MCF 10A (cell line): Measurements from ENCODE around the gene RPTOR. TPM values are rescaled to one million over a fixed set of nuclear protein-coding genes. Genes with fewer than 3 reads are reported as not detected.

Source experiments
- BruUV-seq: library from RNA; stranded (reverse); fragments of 400-500 nt; replicated peaks from 2 replicates; lab custom pipeline; 2021; lab: Mats Ljungman, UMichigan
- CTCF ChIA-PET: fragments of 300-600 bp; sonication (Branson Sonifier 250); formaldehyde crosslinking; extraction: SDS; loops from one replicate; lab custom pipeline; 2021; ENCODE audit warnings: antibody characterized with exemption, inconsistent platforms; lab: Yijun Ruan, JAX
- POLR2A ChIA-PET: fragments of 300-600, 350-650 bp; sonication (Branson Sonifier 250); formaldehyde crosslinking; extraction: SDS; loops from one replicate; lab custom pipeline; 2020; ENCODE audit warnings: antibody characterized with exemption, inconsistent platforms; lab: Yijun Ruan, JAX
- DNase-seq: peaks from one replicate; pipeline ENCODE4 v3.0.0-alpha.2; 2018; ENCODE audit not compliant: unreplicated experiment
- H3K27ac Mint-ChIP-seq: one replicate; pipeline ENCODE4 v1.8.0; 2022; ENCODE audit warnings: mild to moderate bottlenecking, low read depth, mixed read lengths; ENCODE audit not compliant: unreplicated experiment
- H3K27me3 Mint-ChIP-seq: one replicate; pipeline ENCODE4 v1.8.0; 2022; ENCODE audit warnings: mixed read lengths; ENCODE audit not compliant: insufficient read depth, unreplicated experiment
- H3K36me3 Mint-ChIP-seq: one replicate; pipeline ENCODE4 v1.8.0; 2022; ENCODE audit warnings: mild to moderate bottlenecking, moderate library complexity, mixed read lengths; ENCODE audit not compliant: insufficient read depth, unreplicated experiment
- H3K4me1 Mint-ChIP-seq: one replicate; pipeline ENCODE4 v1.8.0; 2022; ENCODE audit warnings: mixed read lengths; ENCODE audit not compliant: insufficient read depth, unreplicated experiment
- H3K4me3 Mint-ChIP-seq: one replicate; pipeline ENCODE4 v1.8.0; 2022; ENCODE audit warnings: mild to moderate bottlenecking, moderate library complexity, mixed read lengths; ENCODE audit not compliant: unreplicated experiment
- H3K9me3 Mint-ChIP-seq: one replicate; pipeline ENCODE4 v1.8.0; 2022; ENCODE audit warnings: mixed read lengths; ENCODE audit not compliant: unreplicated experiment
- intact Hi-C: fragments of 100-400 bp; cut with micrococcal nuclease; formaldehyde crosslinking; loops from 2 replicates; pipeline ENCODE4 v1.14.1; 2022
- total RNA-seq: library from RNA; stranded (reverse); gene quantifications from 2 replicates; pipeline ENCODE4 v1.2.3, GENCODE V29; 2022
- TF ChIP-seq, protein P1 (sequence below): fragments of 200-600 bp; IDR thresholded peaks from one replicate; pipeline ENCODE4 v1.8.0; 2022; ENCODE audit warnings: antibody characterized with exemption, mild to moderate bottlenecking; ENCODE audit not compliant: unreplicated experiment

Gene RPTOR
- total RNA-seq, 1 experiment from 2014 or later: 41.3 TPM

DNA sequence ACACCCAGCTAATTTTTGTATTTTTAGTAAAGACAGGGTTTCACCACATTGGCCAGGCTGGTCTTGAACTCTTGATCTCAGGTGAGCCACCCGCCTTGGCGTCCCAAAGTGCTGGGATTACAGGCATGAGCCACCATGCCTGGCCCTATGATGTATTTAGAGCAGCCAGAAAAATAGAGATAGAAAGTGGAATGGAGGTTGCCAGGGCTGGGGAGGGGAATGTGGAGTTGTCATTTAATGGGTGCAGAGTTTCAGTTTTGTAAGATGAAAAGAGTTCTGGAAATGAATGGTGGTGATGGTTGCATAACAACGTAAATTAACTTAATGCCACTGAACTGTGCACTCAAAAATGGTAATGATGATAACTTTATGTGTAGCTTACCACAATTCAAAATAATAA is 36.7 kb upstream of the RPTOR start:
- TF ChIP-seq, protein P1, sequence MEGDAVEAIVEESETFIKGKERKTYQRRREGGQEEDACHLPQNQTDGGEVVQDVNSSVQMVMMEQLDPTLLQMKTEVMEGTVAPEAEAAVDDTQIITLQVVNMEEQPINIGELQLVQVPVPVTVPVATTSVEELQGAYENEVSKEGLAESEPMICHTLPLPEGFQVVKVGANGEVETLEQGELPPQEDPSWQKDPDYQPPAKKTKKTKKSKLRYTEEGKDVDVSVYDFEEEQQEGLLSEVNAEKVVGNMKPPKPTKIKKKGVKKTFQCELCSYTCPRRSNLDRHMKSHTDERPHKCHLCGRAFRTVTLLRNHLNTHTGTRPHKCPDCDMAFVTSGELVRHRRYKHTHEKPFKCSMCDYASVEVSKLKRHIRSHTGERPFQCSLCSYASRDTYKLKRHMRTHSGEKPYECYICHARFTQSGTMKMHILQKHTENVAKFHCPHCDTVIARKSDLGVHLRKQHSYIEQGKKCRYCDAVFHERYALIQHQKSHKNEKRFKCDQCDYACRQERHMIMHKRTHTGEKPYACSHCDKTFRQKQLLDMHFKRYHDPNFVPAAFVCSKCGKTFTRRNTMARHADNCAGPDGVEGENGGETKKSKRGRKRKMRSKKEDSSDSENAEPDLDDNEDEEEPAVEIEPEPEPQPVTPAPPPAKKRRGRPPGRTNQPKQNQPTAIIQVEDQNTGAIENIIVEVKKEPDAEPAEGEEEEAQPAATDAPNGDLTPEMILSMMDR: no peak
- H3K27ac Mint-ChIP-seq: no peak overlapping the region
- ChIA-PET CTCF (no interaction called here), POLR2A (interaction anchor here (0.7 to 1.2 kb wide), 2 partner anchors 37 to 48 kb away, joined by 3 read pairs; partner anchors contain the start of gene RPTOR)
- intact Hi-C loops: no loop called here
- no peaks in the 10 kb centered on the region for H3K4me1 Mint-ChIP-seq
- no peaks in the 10 kb centered on the region for H3K9me3 Mint-ChIP-seq
- H3K27me3 Mint-ChIP-seq: no peaks in the 10 kb centered on the region
- H3K36me3 Mint-ChIP-seq: no peaks in the 10 kb centered on the region
- no TSS peak for BruUV-seq
- H3K4me3 Mint-ChIP-seq: no peak overlapping the region
- DNase-seq: no peak

DNA sequence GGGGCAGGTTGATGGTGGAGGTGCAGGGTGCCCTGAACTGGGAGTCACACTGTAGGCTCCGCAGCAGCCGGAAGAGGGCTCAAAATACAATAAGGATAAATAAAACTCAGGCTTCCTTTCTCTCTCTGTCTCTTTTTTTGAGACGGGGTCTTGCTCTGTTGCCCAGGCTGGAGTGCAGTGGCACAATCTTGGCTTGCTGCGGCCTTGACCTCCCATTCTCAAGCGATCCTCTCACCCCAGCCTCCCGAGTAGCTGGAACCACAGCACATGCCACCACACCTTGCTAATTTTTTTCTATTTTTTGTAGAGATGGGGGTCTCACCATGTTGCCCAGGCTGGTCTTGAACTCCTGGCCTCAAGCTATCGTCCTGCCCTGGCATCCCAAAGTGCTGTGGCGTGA is 35.3 kb upstream of the RPTOR start:
- ChIA-PET POLR2A (interaction anchor here (1.1 kb wide), 1 partner anchor 8 kb away, joined by 4 read pairs; no protein-coding TSS in a partner anchor), CTCF (no interaction called here)
- Mint-ChIP-seq H3K27me3 (no peaks in the 10 kb centered on the region), H3K4me1 (no peaks in the 10 kb centered on the region), H3K27ac (no peak overlapping the region), H3K4me3 (no peak overlapping the region), H3K9me3 (no peaks in the 10 kb centered on the region), H3K36me3 (no peaks in the 10 kb centered on the region)
- no peak for DNase-seq
- intact Hi-C loops: no loop called here
- no TSS peak for BruUV-seq
- TF ChIP-seq, protein P1: no peak

DNA sequence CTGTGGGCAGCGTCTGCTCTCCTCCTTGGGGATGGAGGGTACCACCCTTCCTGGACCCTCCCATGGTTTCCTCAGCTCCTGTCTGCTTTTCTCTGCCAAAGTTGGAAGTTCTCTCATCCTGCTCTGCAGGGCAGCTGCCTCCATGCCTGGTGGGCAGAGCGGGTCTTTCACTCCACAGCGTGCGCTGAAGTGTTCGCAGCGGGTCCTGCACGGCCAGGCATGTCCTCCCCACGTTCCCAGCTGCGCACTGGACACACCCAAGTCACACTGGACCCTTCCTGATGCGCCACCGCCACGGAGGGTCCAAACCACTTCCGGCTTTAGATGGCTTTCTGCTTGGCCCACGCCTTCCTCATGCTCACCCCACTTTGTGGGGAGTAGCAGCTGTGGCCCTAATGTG is 34.5 kb upstream of the RPTOR start:
- intact Hi-C loops: no loop called here
- no peaks in the 10 kb centered on the region for H3K9me3 Mint-ChIP-seq

DNA sequence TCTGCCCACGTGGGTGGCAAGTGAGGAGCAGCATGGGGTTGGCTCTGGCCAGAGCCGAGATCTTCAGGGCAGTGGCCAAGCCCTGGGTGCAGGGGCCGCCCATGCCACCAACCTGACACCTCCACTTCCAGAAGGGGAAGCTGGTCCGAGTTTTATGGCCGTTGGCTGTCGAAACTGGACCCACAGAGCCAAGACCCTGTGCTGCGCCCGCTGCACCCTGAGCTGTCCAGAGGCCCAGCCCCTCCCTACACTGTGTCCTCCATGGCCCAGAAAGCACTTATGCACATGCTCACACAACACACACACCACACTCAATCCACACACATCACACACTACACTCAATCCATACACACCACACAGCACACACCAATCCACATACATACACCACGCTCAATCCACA is 33.9 kb upstream of the RPTOR start:
- DNase-seq: no peak
- intact Hi-C loops: no loop called here
- POLR2A ChIA-PET: no interaction called here
- Mint-ChIP-seq H3K9me3 (no peaks in the 10 kb centered on the region), H3K27me3 (no peaks in the 10 kb centered on the region), H3K27ac (no peak overlapping the region), H3K36me3 (no peaks in the 10 kb centered on the region), H3K4me1 (no peaks in the 10 kb centered on the region), H3K4me3 (no peak overlapping the region)
- CTCF ChIA-PET: no interaction called here
- BruUV-seq: no TSS peak
- TF ChIP-seq, protein P1: no peak

More for the DNA sequence above, 34.5 kb upstream of the RPTOR start:
- Mint-ChIP-seq H3K27me3 (no peaks in the 10 kb centered on the region), H3K4me3 (no peak overlapping the region), H3K27ac (no peak overlapping the region), H3K36me3 (no peaks in the 10 kb centered on the region), H3K4me1 (no peaks in the 10 kb centered on the region)
- POLR2A ChIA-PET: interaction anchor here (1.1 kb wide), 1 partner anchor 9 kb away, joined by 4 read pairs; no protein-coding TSS in a partner anchor
- BruUV-seq: no TSS peak
- TF ChIP-seq, protein P1: no peak
- no peak for DNase-seq
- CTCF ChIA-PET: no interaction called here
